HepG2 (cell line): ENCODE measurements around the gene WFDC1. TPM values are rescaled to one million over a fixed set of nuclear protein-coding genes. Genes with fewer than 3 reads are reported as not detected.
"Not testable (repeated sequence)": the region's sequence is repeated elsewhere in the genome, so short reads cannot be mapped to it uniquely, and the experiment has no call there.

ENCODE experiments used
- ATAC-seq: fragments of 200-7000 bp; cut with Tn5 transposase; 3 replicates; pipeline ENCODE4 v1.9.1; 2020; ENCODE audit warnings: mild to moderate bottlenecking, moderate library complexity
- BruUV-seq: library from RNA; stranded (reverse); fragments of 400-500 nt; replicated peaks from 2 replicates; lab custom pipeline; 2021; lab: Mats Ljungman, UMichigan
- CTCF ChIA-PET: fragments of 300-600 bp; formaldehyde crosslinking; extraction: SDS; loops from one replicate; lab custom pipeline; 2021; ENCODE audit warnings: low total read pairs, inconsistent platforms, low intra/inter-chr PET ratio; lab: Yijun Ruan, JAX
- POLR2A ChIA-PET: fragments of 350-600 bp; sonication (Branson Sonifier 250); formaldehyde crosslinking; loops from one replicate; lab custom pipeline; 2020; ENCODE audit warnings: antibody characterized with exemption, inconsistent platforms; lab: Yijun Ruan, JAX
- DNase-seq: peaks from one replicate; pipeline ENCODE4 v3.0.0-alpha.2; 2015; ENCODE audit warnings: low spot score
- FAIRE-seq: peaks from 3 replicates; lab custom pipeline; 2011; peaks lifted over from hg19 to GRCh38; lab: Jason Lieb, UNC
- H2AFZ ChIP-seq: one replicate; pipeline ENCODE4 v1.6.1; 2011; ENCODE audit warnings: low read length, inconsistent platforms
- H3K27ac ChIP-seq: fragments of 300-600 bp; 3 replicates; pipeline ENCODE4 v1.8.0; 2011; ENCODE audit warnings: mixed run types, mild to moderate bottlenecking, mixed read lengths, low read length, inconsistent platforms; ENCODE audit not compliant: insufficient read depth; ENCODE audit errors: extremely low read length
- H3K27me3 ChIP-seq, 2 experiments: fragments of 200-600 bp in 1 of 2; 2 replicates in 1 of 2; 3 replicates in 1 of 2; pipeline versions ENCODE4 v1.6.0 to v1.8.0; 2011; ENCODE audit warnings: low read length in 2 of 2, mild to moderate bottlenecking in 2 of 2, moderate library complexity in 2 of 2, inconsistent platforms in 1 of 2; ENCODE audit not compliant: insufficient read depth in 2 of 2, control insufficient read depth in 1 of 2
- H3K36me3 ChIP-seq, 2 experiments: fragments of 200-600 bp in 1 of 2; replicated peaks in 1 of 2; 2 replicates in 1 of 2; 3 replicates in 1 of 2; pipeline versions ENCODE4 v1.5.1 to v1.8.0; 2011; ENCODE audit warnings: low read length in 2 of 2, inconsistent platforms in 1 of 2; ENCODE audit not compliant: insufficient read depth in 2 of 2, control insufficient read depth in 1 of 2
- H3K4me1 ChIP-seq: 2 replicates; pipeline ENCODE4 v1.5.1; 2012; ENCODE audit warnings: low read length, inconsistent platforms; ENCODE audit not compliant: insufficient read depth
- H3K4me2 ChIP-seq: 2 replicates; pipeline ENCODE4 v1.6.0; 2011; ENCODE audit warnings: low read depth, low read length, inconsistent platforms
- H3K4me3 ChIP-seq, 3 experiments: fragments of 200-600 bp in 1 of 3; sonication (generic), shearing (Covaris generic) in 1 of 3; replicated peaks in 1 of 3; 2 replicates each; pipeline ENCODE4 v1.5.1; 2011 to 2016; ENCODE audit warnings: low read length in 3 of 3, inconsistent platforms in 2 of 3, low read depth in 2 of 3, mild to moderate bottlenecking in 2 of 3, control low read depth in 1 of 3, mixed read lengths in 1 of 3; ENCODE audit not compliant: insufficient read depth in 1 of 3
- H3K79me2 ChIP-seq: one replicate; pipeline ENCODE4 v1.6.1; 2011; ENCODE audit warnings: low read length, inconsistent platforms; ENCODE audit not compliant: insufficient read depth
- H3K9ac ChIP-seq: 2 replicates; pipeline ENCODE4 v1.6.0; 2011; ENCODE audit warnings: mild to moderate bottlenecking, low read depth, low read length, inconsistent platforms; ENCODE audit not compliant: insufficient read depth
- H3K9me3 ChIP-seq: 2 replicates; pipeline ENCODE4 v1.5.1; 2012; ENCODE audit warnings: mild to moderate bottlenecking, low read length
- H4K20me1 ChIP-seq: 2 replicates; pipeline ENCODE4 v1.6.0; 2011; ENCODE audit warnings: inconsistent platforms, mild to moderate bottlenecking, low read length, moderate library complexity; ENCODE audit not compliant: insufficient read depth
- HOXA5 ChIP-seq: sonication (generic); formaldehyde crosslinking; IDR thresholded peaks from 2 replicates; pipeline ENCODE4 v1.4.0; 2020; ENCODE audit warnings: missing genetic modification reagents
- KLF11 ChIP-seq: IDR thresholded peaks from 2 replicates; pipeline ENCODE4 v1.6.1; 2016; ENCODE audit warnings: missing compliant biosample characterization
- KMT2A ChIP-seq: sonication (generic); formaldehyde crosslinking; IDR thresholded peaks from 2 replicates; pipeline ENCODE4 v1.4.0; 2020; ENCODE audit warnings: missing genetic modification reagents
- NCOR1 ChIP-seq: fragments of 200-600 bp; sonication (generic); IDR thresholded peaks from 2 replicates; pipeline ENCODE4 v1.7.0; 2017; ENCODE audit warnings: antibody characterized with exemption, low read length, borderline replicate concordance
- RORA ChIP-seq: sonication (generic); formaldehyde crosslinking; IDR thresholded peaks from 2 replicates; pipeline ENCODE4 v1.5.0; 2020; ENCODE audit warnings: mild to moderate bottlenecking, missing genetic modification reagents, moderate library complexity
- SP5 ChIP-seq: IDR thresholded peaks from 2 replicates; pipeline ENCODE4 v1.6.1; 2016; ENCODE audit warnings: low read depth, borderline replicate concordance
- WGBS: methylation state at CpG from one replicate; pipeline ENCODE4 v1.1.6; 2017; ENCODE audit warnings: low lambda C conversion rate; 5-methylcytosine and 5-hydroxymethylcytosine counted together
- in situ Hi-C: cut with HindIII; loops from 2 replicates; pipeline ENCODE4 v1.10.0; 2017; ENCODE audit warnings: low pct_unique_long_range_greater_than_20kb; ENCODE audit not compliant: extremely low pct_ligation_motif_present
- intact Hi-C: fragments of 100-400 bp; cut with micrococcal nuclease; formaldehyde crosslinking; loops from one replicate; pipeline ENCODE4 v1.10.0; 2022; ENCODE audit not compliant: unreplicated experiment
- polyA plus RNA-seq, 8 experiments: library from polyadenylated mRNA; depleted of rRNA in 3 of 8; stranded (reverse) in 7 of 8; unstranded in 1 of 8; fragments of >200 nt; fragmentation: Illumina TruSeq in 4 of 8; extraction: Trizol in 4 of 8; gene quantifications; 2 replicates each; pipeline versions ENCODE4 v1.2.1 to v1.2.3, GENCODE V29; 2011 to 2016; ENCODE audit warnings: low read depth in 4 of 8, missing spikeins in 1 of 8, mixed read lengths in 1 of 8; ENCODE audit not compliant: insufficient read depth in 1 of 8
- total RNA-seq, 5 experiments: library from RNA; depleted of rRNA; stranded (reverse); fragments of >200 nt; fragmentation: Illumina TruSeq; extraction: Trizol; gene quantifications; 2 replicates each; pipeline ENCODE4 v1.2.3, GENCODE V29; 2016; ENCODE audit warnings: low read depth in 1 of 5

The WFDC1 gene
- total and polyA plus RNA-seq, 2 of the 13 experiments (the other 11 are each of a cell fraction or from before 2014, with no cell fraction given), result not detected

- DNase-seq (no peak), ATAC-seq (no peak), FAIRE-seq (no peak)
- H3K9ac ChIP-seq, result no peak overlapping the region
- no TSS peak for BruUV-seq
- no peaks in the 10 kb centered on the region for H3K36me3 ChIP-seq
- peaks cover 3 to 50% of the 10 kb centered on the region in 2 experiments for H3K27me3 ChIP-seq
- H3K27ac ChIP-seq, result no peak overlapping the region
- no peak overlapping the region for H2AFZ ChIP-seq
- no peaks in the 10 kb centered on the region for H3K4me1 ChIP-seq
- no peaks in the 10 kb centered on the region for H3K79me2 ChIP-seq
- H4K20me1 ChIP-seq, result no peaks in the 10 kb centered on the region
- intact Hi-C loops, result no loop called here
- in situ Hi-C loops, result no loop called here
- H3K4me2 ChIP-seq, result no peak overlapping the region
- WGBS, result 62% methylated on average over 23 of the region's 24 CpGs
- ChIA-PET CTCF (no interaction called here), POLR2A (no interaction called here)
- no peaks in the 10 kb centered on the region for H3K9me3 ChIP-seq
- H3K4me3 ChIP-seq, result no peak overlapping the region
- TF ChIP-seq NCOR1, result no peak
- no peak for TF ChIP-seq SP5 (CRISPR knock-in tag)
- no peak for TF ChIP-seq KMT2A
- no peak for TF ChIP-seq KLF11 (CRISPR knock-in tag)
- no peak for TF ChIP-seq HOXA5
- TF ChIP-seq RORA, result no peak
Measured at GRCh38 chr16:84341528-84342295, 47.0 kb downstream of the WFDC1 start.

DNA sequence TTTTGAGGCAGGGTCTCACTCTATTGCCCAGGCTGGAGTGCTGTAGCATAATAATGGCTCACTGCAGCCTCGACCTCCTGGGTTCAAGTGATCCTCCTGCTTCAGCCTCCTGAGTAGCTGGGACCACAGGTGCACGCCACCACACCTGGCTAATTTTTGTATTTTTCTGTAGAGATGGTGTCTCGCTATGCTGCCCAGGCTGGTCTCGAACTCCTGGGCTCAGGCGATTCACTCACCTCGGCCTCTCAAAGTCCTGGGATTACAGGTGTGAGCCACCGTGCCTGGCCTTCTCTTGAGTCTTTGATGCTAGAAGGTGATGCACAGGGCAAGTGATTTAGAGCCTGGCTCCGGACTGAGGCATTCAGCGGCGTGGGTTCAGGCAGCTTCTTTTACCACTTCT, 49.1 kb downstream of the WFDC1 start:
- H3K27ac ChIP-seq, CTCF ChIA-PET, H3K9me3 ChIP-seq, H3K36me3 ChIP-seq, ATAC-seq, H3K9ac ChIP-seq, H2AFZ ChIP-seq, FAIRE-seq, H3K4me2 ChIP-seq, H4K20me1 ChIP-seq, H3K4me1 ChIP-seq, in situ Hi-C loops, H3K4me3 ChIP-seq, intact Hi-C loops, H3K79me2 ChIP-seq, POLR2A ChIA-PET, BruUV-seq, DNase-seq: not testable (repeated sequence)
- peaks cover 3 to 53% of the 10 kb centered on the region in 2 experiments for H3K27me3 ChIP-seq
- WGBS, result 49% methylated on average over 10 of the region's 10 CpGs
